ENCODE data around the gene ADCY9.

ADCY9 gene

GRCh38 chr16:4137438-4137837 lies 21.2 kb upstream of the ADCY9 start:
- Histone ChIP-seq H3K4me1 (ENCODE audit: low read depth, poor library complexity, severe bottlenecking) (no peaks in the 10 kb centered on the region), H4K20me1 (ENCODE audit: insufficient read depth) (no peaks in the 10 kb centered on the region), H3K9ac (no peak overlapping the region), H2AFZ (ENCODE audit: low read depth) (no peak overlapping the region), H3K79me2 (ENCODE audit: insufficient read depth, low read depth) (no peaks in the 10 kb centered on the region), H3K27ac (no peak overlapping the region), H3K4me2 (no peak overlapping the region), H3K27me3 (ENCODE audit: insufficient read depth, low read depth) (no peaks in the 10 kb centered on the region), H3K36me3 (ENCODE audit: insufficient read depth) (no peaks in the 10 kb centered on the region), H3K4me3 (IDR thresholded peaks at IDR 0.05; ENCODE audit: insufficient read depth, low read depth, low read length) (no peak overlapping the region)
- no peak for TF ChIP-seq CTCF (conservative IDR thresholded peaks at IDR 0.05; ENCODE audit: low read depth, low read length)

GRCh38 chr16:4136229-4136813 lies 20.1 kb upstream of the ADCY9 start:
- Histone ChIP-seq H3K4me3 (IDR thresholded peaks at IDR 0.05; ENCODE audit: insufficient read depth, low read depth, low read length) (no peak overlapping the region), H2AFZ (ENCODE audit: low read depth) (no peak overlapping the region), H3K4me1 (ENCODE audit: low read depth, poor library complexity, severe bottlenecking) (no peaks in the 10 kb centered on the region), H3K27ac (no peak overlapping the region), H3K4me2 (no peak overlapping the region), H4K20me1 (ENCODE audit: insufficient read depth) (no peaks in the 10 kb centered on the region), H3K27me3 (ENCODE audit: insufficient read depth, low read depth) (no peaks in the 10 kb centered on the region), H3K9ac (no peak overlapping the region), H3K79me2 (ENCODE audit: insufficient read depth, low read depth) (no peaks in the 10 kb centered on the region), H3K36me3 (ENCODE audit: insufficient read depth) (no peaks in the 10 kb centered on the region)
- TF ChIP-seq CTCF (conservative IDR thresholded peaks at IDR 0.05; ENCODE audit: low read depth, low read length), result no peak

- H4K20me1 ChIP-seq (ENCODE audit: insufficient read depth), result no peaks in the 10 kb centered on the region
- H3K79me2 ChIP-seq (ENCODE audit: insufficient read depth, low read depth), result no peaks in the 10 kb centered on the region
- H2AFZ ChIP-seq (ENCODE audit: low read depth), result no peak overlapping the region
- H3K36me3 ChIP-seq (ENCODE audit: insufficient read depth), result no peaks in the 10 kb centered on the region
- no peak overlapping the region for H3K4me3 ChIP-seq (IDR thresholded peaks at IDR 0.05; ENCODE audit: insufficient read depth, low read depth, low read length)
- no peak overlapping the region for H3K27ac ChIP-seq
- H3K4me2 ChIP-seq, result no peak overlapping the region
- no peaks in the 10 kb centered on the region for H3K4me1 ChIP-seq (ENCODE audit: low read depth, poor library complexity, severe bottlenecking)
- no peak for TF ChIP-seq CTCF (conservative IDR thresholded peaks at IDR 0.05; ENCODE audit: low read depth, low read length)
- no peak overlapping the region for H3K9ac ChIP-seq
- no peaks in the 10 kb centered on the region for H3K27me3 ChIP-seq (ENCODE audit: insufficient read depth, low read depth)
Observed at GRCh38 chr16:4135537-4135936, 19.3 kb upstream of the ADCY9 start.

- H3K36me3 ChIP-seq (ENCODE audit: insufficient read depth), result no peaks in the 10 kb centered on the region
- no peak overlapping the region for H3K27ac ChIP-seq
- no peaks in the 10 kb centered on the region for H3K4me1 ChIP-seq (ENCODE audit: low read depth, poor library complexity, severe bottlenecking)
- no peaks in the 10 kb centered on the region for H3K79me2 ChIP-seq (ENCODE audit: insufficient read depth, low read depth)
- H3K4me2 ChIP-seq, result no peak overlapping the region
- H3K4me3 ChIP-seq (IDR thresholded peaks at IDR 0.05; ENCODE audit: insufficient read depth, low read depth, low read length), result no peak overlapping the region
- H4K20me1 ChIP-seq (ENCODE audit: insufficient read depth), result no peaks in the 10 kb centered on the region
- H2AFZ ChIP-seq (ENCODE audit: low read depth), result no peak overlapping the region
- H3K9ac ChIP-seq, result no peak overlapping the region
- H3K27me3 ChIP-seq (ENCODE audit: insufficient read depth, low read depth), result no peaks in the 10 kb centered on the region
- no peak for TF ChIP-seq CTCF (conservative IDR thresholded peaks at IDR 0.05; ENCODE audit: low read depth, low read length)
Observed at GRCh38 chr16:4133897-4134372, 17.7 kb upstream of the ADCY9 start.
